GM12878 (cell line): ENCODE data around the gene PSORS1C1. TPM values are rescaled to one million over a fixed set of nuclear protein-coding genes. Genes with fewer than 3 reads are reported as not detected.

ENCODE experiments used
- ATAC-seq: fragments of 200-7000 bp; cut with Tn5 transposase; 3 replicates; pipeline ENCODE4 v1.9.1; 2020; ENCODE audit warnings: mild to moderate bottlenecking, moderate library complexity
- BruUV-seq: library from RNA; stranded (reverse); fragments of 400-500 nt; replicated peaks from 2 replicates; lab custom pipeline; 2021; lab: Mats Ljungman, UMichigan
- CTCF ChIA-PET: fragments of 300-600 bp; sonication (Branson Sonifier 250); formaldehyde crosslinking; extraction: SDS; loops from one replicate; lab custom pipeline; 2021; ENCODE audit warnings: inconsistent platforms; lab: Yijun Ruan, JAX
- POLR2A ChIA-PET: fragments of 350-600 bp; formaldehyde crosslinking; extraction: SDS; loops from one replicate; lab custom pipeline; 2021; ENCODE audit warnings: inconsistent platforms; lab: Charles Lee
- RAD21 ChIA-PET: fragments of 300-600 bp; sonication (Branson Sonifier 250); formaldehyde crosslinking; loops from one replicate; lab custom pipeline; 2023; ENCODE audit warnings: antibody characterized with exemption; ENCODE audit not compliant: unreplicated experiment; lab: Charles Lee
- SMC1A ChIA-PET: fragments of 300-600 bp; sonication (Branson Sonifier 250); formaldehyde crosslinking; loops from one replicate; lab custom pipeline; 2023; ENCODE audit not compliant: unreplicated experiment, uncharacterized antibody; lab: Charles Lee
- DNase-seq: peaks from one replicate; pipeline ENCODE4 v3.0.0-alpha.2; 2011; ENCODE audit warnings: low read depth, low spot score
- FAIRE-seq: peaks from 3 replicates; lab custom pipeline; 2011; peaks lifted over from hg19 to GRCh38; lab: Jason Lieb, UNC
- H2AFZ ChIP-seq: 2 replicates; pipeline ENCODE4 v1.6.0; 2011; ENCODE audit warnings: low read depth, low read length, control low read depth; ENCODE audit not compliant: control insufficient read depth
- H3K27ac ChIP-seq: 2 replicates; pipeline ENCODE4 v1.5.1; 2011; ENCODE audit warnings: control low read depth; ENCODE audit not compliant: control insufficient read depth, insufficient read depth
- H3K27me3 ChIP-seq, 2 experiments: replicated peaks in 1 of 2; 2 replicates each; pipeline versions ENCODE4 v1.6.0 to v1.6.1; 2011; ENCODE audit warnings: low read length in 1 of 2; ENCODE audit not compliant: control insufficient read depth in 2 of 2, insufficient read depth in 2 of 2
- H3K36me3 ChIP-seq, 2 experiments: 2 replicates each; pipeline ENCODE4 v1.5.1; 2011; ENCODE audit warnings: low read length in 1 of 2; ENCODE audit not compliant: control insufficient read depth in 2 of 2, insufficient read depth in 2 of 2
- H3K4me1 ChIP-seq: 2 replicates; pipeline ENCODE4 v1.6.1; 2011; ENCODE audit warnings: mild to moderate bottlenecking, low read length, moderate library complexity, mixed read lengths; ENCODE audit not compliant: control insufficient read depth, insufficient read depth
- H3K4me2 ChIP-seq: 2 replicates; pipeline ENCODE4 v1.6.0; 2011; ENCODE audit warnings: control low read depth; ENCODE audit not compliant: control insufficient read depth, insufficient read depth
- H3K4me3 ChIP-seq: fragments of 200-600 bp; sonication (generic); 2 replicates; pipeline ENCODE4 v1.5.1; 2016
- H3K79me2 ChIP-seq: 2 replicates; pipeline ENCODE4 v1.6.0; 2011; ENCODE audit warnings: low read length; ENCODE audit not compliant: control insufficient read depth, insufficient read depth
- H3K9ac ChIP-seq: 2 replicates; pipeline ENCODE4 v1.8.0; 2011; ENCODE audit warnings: low read length, control low read depth, mixed read lengths; ENCODE audit not compliant: control insufficient read depth, insufficient read depth
- H3K9me3 ChIP-seq: replicated peaks from 3 replicates; pipeline ENCODE4 v1.5.1; 2011; ENCODE audit warnings: mild to moderate bottlenecking, low read length; ENCODE audit not compliant: control insufficient read depth, insufficient read depth
- H4K20me1 ChIP-seq: 2 replicates; pipeline ENCODE4 v1.6.0; 2011; ENCODE audit not compliant: control insufficient read depth, insufficient read depth
- BHLHE40 ChIP-seq, 2 experiments: fragments of 450-650 bp in 1 of 2; IDR thresholded peaks; 2 replicates each; pipeline ENCODE4 v1.6.1; 2011 to 2017; ENCODE audit warnings: low read depth in 2 of 2, borderline replicate concordance in 1 of 2, improper control_type of control experiment in 1 of 2, low read length in 1 of 2, mild to moderate bottlenecking in 1 of 2
- ELK1 ChIP-seq: IDR thresholded peaks from 2 replicates; pipeline ENCODE4 v1.6.1; 2012; ENCODE audit warnings: low read depth, low read length, improper control_type of control experiment
- KDM1A ChIP-seq: fragments of 200-600 bp; sonication (generic); IDR thresholded peaks from 2 replicates; pipeline ENCODE4 v1.6.1; 2016; ENCODE audit warnings: borderline replicate concordance
- MEF2B ChIP-seq: fragments of 450-650 bp; IDR thresholded peaks from 2 replicates; pipeline ENCODE4 v1.6.1; 2018; ENCODE audit warnings: mild to moderate bottlenecking, moderate library complexity; ENCODE audit not compliant: partially characterized antibody, poor library complexity, severe bottlenecking
- MYB ChIP-seq: fragments of 150-350 bp; IDR thresholded peaks from 2 replicates; pipeline ENCODE4 v1.6.1; 2014; ENCODE audit warnings: mild to moderate bottlenecking, low read depth, low read length, borderline replicate concordance
- NR2C2 ChIP-seq: IDR thresholded peaks from 2 replicates; pipeline ENCODE4 v1.6.1; 2011; ENCODE audit warnings: borderline replicate concordance, low read depth; ENCODE audit not compliant: control insufficient read depth, insufficient read length
- NR2F1 ChIP-seq: fragments of 450-650 bp; conservative IDR thresholded peaks from 2 replicates; pipeline ENCODE4 v1.6.1; 2017; ENCODE audit warnings: mild to moderate bottlenecking
- POLR2A ChIP-seq: IDR thresholded peaks from 2 replicates; pipeline ENCODE4 v1.6.1; 2011; ENCODE audit warnings: low read depth, mild to moderate bottlenecking, low read length
- RB1 ChIP-seq: fragments of 450-650 bp; formaldehyde crosslinking; IDR thresholded peaks from 2 replicates; pipeline ENCODE4 v1.6.1; 2017; ENCODE audit warnings: mild to moderate bottlenecking, borderline replicate concordance
- RFX5 ChIP-seq: IDR thresholded peaks from 2 replicates; pipeline ENCODE4 v1.6.1; 2011; ENCODE audit warnings: low read depth, low read length, improper control_type of control experiment
- RUNX3 ChIP-seq: IDR thresholded peaks from 2 replicates; pipeline ENCODE4 v1.6.1; 2012; ENCODE audit warnings: low read length, inconsistent platforms
- SKIL ChIP-seq: fragments of 450-650 bp; IDR thresholded peaks from 2 replicates; pipeline ENCODE4 v1.6.1; 2017; ENCODE audit warnings: mild to moderate bottlenecking, low read depth, inconsistent platforms; ENCODE audit not compliant: poor library complexity, severe bottlenecking
- USF1 ChIP-seq: IDR thresholded peaks from 2 replicates; pipeline ENCODE4 v1.6.1; 2011; ENCODE audit warnings: borderline replicate concordance, low read depth, mild to moderate bottlenecking, moderate library complexity, mixed read lengths, low read length; ENCODE audit not compliant: insufficient read depth; ENCODE audit errors: extremely low read length
- ZNF217 ChIP-seq: fragments of 450-650 bp; IDR thresholded peaks from 2 replicates; pipeline ENCODE4 v1.6.1; 2017; ENCODE audit warnings: antibody characterized with exemption, mild to moderate bottlenecking
- ZZZ3 ChIP-seq: IDR thresholded peaks from 2 replicates; pipeline ENCODE4 v1.6.1; 2011; ENCODE audit warnings: low read depth; ENCODE audit not compliant: control insufficient read depth, insufficient read length
- WGBS: methylation state at CpG from one replicate; pipeline ENCODE4 v1.1.6; 2016; ENCODE audit warnings: low lambda C conversion rate; ENCODE audit not compliant: insufficient replicate concordance, insufficient coverage; ENCODE audit errors: missing lambda C conversion rate; 5-methylcytosine and 5-hydroxymethylcytosine counted together
- in situ Hi-C: fragments of 300-500 bp; cut with MboI; formaldehyde crosslinking; loops from 9 replicates; pipeline ENCODE4 v1.14.3; 2018; ENCODE audit warnings: mixed read lengths
- intact Hi-C: fragments of 100-400 bp; cut with micrococcal nuclease; formaldehyde crosslinking; loops from one replicate; pipeline ENCODE4 v1.14.2; 2022; ENCODE audit not compliant: unreplicated experiment
- polyA plus RNA-seq, 11 experiments: library from polyadenylated mRNA; depleted of rRNA in 4 of 11; unstranded in 6 of 11; stranded (reverse) in 5 of 11; fragments of >200 nt; fragmentation: Nextera tagmentation in 4 of 11; fragmentation: Illumina TruSeq in 1 of 11; extraction: Ambion mirVana in 4 of 11; extraction: Trizol in 1 of 11; gene quantifications; 1 replicate in 1 of 11; 2 replicates in 10 of 11; pipeline versions ENCODE4 v1.2.1 to v1.2.3, GENCODE V29; 2011 to 2016; ENCODE audit warnings: inconsistent platforms in 2 of 11, missing spikeins in 2 of 11, low read depth in 1 of 11
- total RNA-seq, 4 experiments: library from RNA; depleted of rRNA in 3 of 4; stranded (reverse); fragments of >200 nt in 3 of 4; fragmentation: Illumina TruSeq in 1 of 4; extraction: Trizol in 1 of 4; gene quantifications; 2 replicates each; pipeline versions ENCODE4 v1.2.1 to v1.2.3, GENCODE V29; 2013 to 2021

Gene PSORS1C1
- total and polyA plus RNA-seq, 10 of the 15 experiments (the other 5 are each of a cell fraction or from before 2014, with no cell fraction given), result 0.13 to 1.00 (median 0.20) TPM; not detected in 5

GRCh38 chr6:31158140-31158862 lies 43.7 kb downstream of the PSORS1C1 start, which contains the start of gene TCF19:
TSS of gene TCF19 (plus strand) at chr6:31158589. CDS start at chr6:31159470, 881 bp downstream.
- ChIA-PET CTCF (interaction anchor here (0.7 to 2.9 kb wide), 13 partner anchors 11 to 241 kb away, joined by 3 to 17 read pairs (median 4); partner anchors contain the start of genes POU5F1 and PSORS1C2), SMC1A (interaction anchor here (1.0 to 4.2 kb wide), 5 partner anchors 11 to 48 kb away, joined by 3 to 21 read pairs (median 12); no protein-coding TSS in a partner anchor), POLR2A (interaction anchor here (0.6 to 3.0 kb wide), 5 partner anchors 26 to 803 kb away, joined by 3 to 10 read pairs (median 3); no protein-coding TSS in a partner anchor), RAD21 (interaction anchor here (0.8 to 2.0 kb wide), 6 partner anchors 21 to 244 kb away, joined by 3 to 10 read pairs (median 4); partner anchors contain the start of gene VARS2)
- DNase-seq (peak; percentile 98), FAIRE-seq (peak; percentile 98), ATAC-seq (peak; percentile 93)
- intact Hi-C loops, result loop anchor here (2.0 kb wide), 1 partner anchor 34 kb away; no protein-coding TSS in a partner anchor
- Histone ChIP-seq H3K9me3 (no peaks in the 10 kb centered on the region), H3K4me3 (peak within 1 kb of the TSS; percentile 90), H3K4me2 (peak within 1 kb of the TSS; percentile 77), H2AFZ (peak within 1 kb of the TSS; percentile 80), H3K9ac (peak within 1 kb of the TSS; percentile 84), H3K4me1 (peaks cover 12% of the 10 kb centered on the region), H3K79me2 (peaks cover 39% of the 10 kb centered on the region), H4K20me1 (no peaks in the 10 kb centered on the region; the same call in 1 of the 2 replicates), H3K36me3 (peaks cover 8 to 12% of the 10 kb centered on the region in 2 experiments), H3K27me3 (no peaks in the 10 kb centered on the region), H3K27ac (peak within 1 kb of the TSS; percentile 67)
- WGBS, result under 1% methylated on average over 50 of the region's 65 CpGs
- no TSS peak for BruUV-seq
- in situ Hi-C loops, result no loop called here
- no peak for TF ChIP-seq MYB
- TF ChIP-seq ZZZ3, result no peak
- TF ChIP-seq RUNX3, result no peak; the same call in 1 of the 2 replicates
- no peak for TF ChIP-seq ZNF217
- peak; percentile 100 for TF ChIP-seq RB1
- TF ChIP-seq KDM1A, result no peak
- TF ChIP-seq SKIL, result no peak
- peak; percentile 81 to 93; a peak in 3 of 4 replicates for TF ChIP-seq BHLHE40 (IDR thresholded peaks at IDR 0.05; ENCODE audit: borderline replicate concordance in 1 of 2, low read depth in 2 of 2, low read length in 1 of 2)
- TF ChIP-seq MEF2B, result no peak
- TF ChIP-seq ELK1, result no peak
- TF ChIP-seq RFX5, result peak; percentile 34; the same call in 1 of the 2 replicates
- TF ChIP-seq NR2F1, result no peak
- peak; percentile 66 for TF ChIP-seq POLR2A
- no peak for TF ChIP-seq USF1
- TF ChIP-seq NR2C2, result no peak
